ENCODE data around the gene DOLPP1. TPM values are rescaled to one million over a fixed set of nuclear protein-coding genes. Genes with fewer than 3 reads are reported as not detected.
A peak's percentile ranks its signal among the peaks of the same experiment; 100 is the strongest.

Gene DOLPP1
- total RNA-seq, 4 donors from 2014 or later, result 1.0 to 10.2 (median 9.7) TPM; not detected in 1

- H3K36me3 ChIP-seq, result no peaks in the 10 kb centered on the region
- intact Hi-C loops (cut with DNase I; ENCODE audit: low total_unique reads), result no loop called here
Measured at GRCh38 chr9:129080298-129080600, 662 bp upstream of the DOLPP1 start.

GRCh38 chr9:129081388-129081904 is 535 bp downstream of the DOLPP1 start:
- TF ChIP-seq CTCF (IDR thresholded peaks at IDR 0.05) (no peak), POLR2A (IDR thresholded peaks at IDR 0.05) (no peak)
- intact Hi-C loops (cut with DNase I; ENCODE audit: low total_unique reads), result no loop called here
- DNase-seq, result no peak
- Histone ChIP-seq H3K4me1 (peaks cover 0 to 7% of the 10 kb centered on the region in 2 donors), H3K27me3 (no peaks in the 10 kb centered on the region), H3K4me3 (peak overlapping the region; percentile 66 to 71), H3K27ac (peak overlapping the region; percentile 63 to 89), H3K36me3 (no peaks in the 10 kb centered on the region), H3K9me3 (no peaks in the 10 kb centered on the region)

More at GRCh38 chr9:129080298-129080600, 662 bp upstream of the DOLPP1 start:
- Histone ChIP-seq H3K27me3 (no peaks in the 10 kb centered on the region), H3K9me3 (no peaks in the 10 kb centered on the region), H3K27ac (peak overlapping the region; percentile 11 to 89), H3K4me1 (peaks cover 0 to 7% of the 10 kb centered on the region in 2 donors), H3K4me3 (peak overlapping the region; percentile 66 to 71)
- no peak for TF ChIP-seq CTCF (IDR thresholded peaks at IDR 0.05)
- no peak for TF ChIP-seq POLR2A (IDR thresholded peaks at IDR 0.05)
- no peak for DNase-seq

GRCh38 chr9:129084087-129084486 is 3.2 kb downstream of the DOLPP1 start:
- no peak overlapping the region for H3K27ac ChIP-seq
- intact Hi-C loops (cut with DNase I; ENCODE audit: low total_unique reads), result no loop called here
- H3K4me1 ChIP-seq, result peaks cover 0 to 7% of the 10 kb centered on the region in 2 donors
- no peaks in the 10 kb centered on the region for H3K9me3 ChIP-seq
- no peak for TF ChIP-seq CTCF (IDR thresholded peaks at IDR 0.05)
- TF ChIP-seq POLR2A (IDR thresholded peaks at IDR 0.05), result no peak
- no peaks in the 10 kb centered on the region for H3K36me3 ChIP-seq
- no peak overlapping the region for H3K4me3 ChIP-seq
- no peaks in the 10 kb centered on the region for H3K27me3 ChIP-seq
- no peak for DNase-seq

GRCh38 chr9:129089246-129089645 is 8.3 kb downstream of the DOLPP1 start:
- Histone ChIP-seq H3K4me1 (no peaks in the 10 kb centered on the region), H3K36me3 (no peaks in the 10 kb centered on the region), H3K27me3 (no peaks in the 10 kb centered on the region), H3K4me3 (no peak overlapping the region), H3K27ac (no peak overlapping the region), H3K9me3 (no peaks in the 10 kb centered on the region)
- no peak for TF ChIP-seq POLR2A (IDR thresholded peaks at IDR 0.05)
- no peak for TF ChIP-seq CTCF (IDR thresholded peaks at IDR 0.05)
- intact Hi-C loops (cut with DNase I; ENCODE audit: low total_unique reads), result no loop called here
- no peak for DNase-seq

GRCh38 chr9:129093602-129094386 is 12.9 kb downstream of the DOLPP1 start:
- H3K4me1 ChIP-seq, result no peaks in the 10 kb centered on the region
- DNase-seq, result no peak
- no peak overlapping the region for H3K4me3 ChIP-seq
- intact Hi-C loops (cut with DNase I; ENCODE audit: low total_unique reads), result no loop called here
- H3K9me3 ChIP-seq, result no peaks in the 10 kb centered on the region
- H3K36me3 ChIP-seq, result no peaks in the 10 kb centered on the region
- H3K27ac ChIP-seq, result no peak overlapping the region
- TF ChIP-seq CTCF (IDR thresholded peaks at IDR 0.05) (no peak), POLR2A (IDR thresholded peaks at IDR 0.05) (no peak)
- H3K27me3 ChIP-seq, result no peaks in the 10 kb centered on the region
